Measurements from ENCODE around the gene CRELD1. TPM values are rescaled to one million over a fixed set of nuclear protein-coding genes. Genes with fewer than 3 reads are reported as not detected.
"Not testable (repeated sequence)": the region's sequence is repeated elsewhere in the genome, so short reads cannot be mapped to it uniquely, and the experiment has no call there.

CRELD1 gene
- polyA plus RNA-seq, 1 experiment: 30.3 TPM

DNA sequence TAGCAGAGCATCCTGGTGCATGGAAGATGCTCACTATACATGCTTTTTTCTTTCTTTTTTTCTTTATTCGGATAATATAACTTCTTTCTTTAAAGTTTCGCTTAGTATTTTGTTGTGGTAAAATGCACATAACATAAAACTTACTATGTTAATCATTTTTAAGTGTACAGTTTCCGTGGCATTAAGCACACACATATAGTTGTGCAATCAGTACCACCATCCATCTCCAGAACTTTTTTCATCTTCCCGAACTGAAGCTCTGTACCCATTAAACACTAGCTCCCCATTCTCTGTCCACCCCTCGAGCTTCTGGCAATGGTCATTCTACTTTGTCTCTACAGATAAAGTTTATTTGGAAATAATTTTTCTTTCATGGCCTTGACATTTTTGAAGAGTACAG is 44.2 kb upstream of the CRELD1 start:
- Histone ChIP-seq H3K27me3 (ENCODE audit: control insufficient read depth, insufficient read depth, low read length) (no peaks in the 10 kb centered on the region), H3K4me3 (ENCODE audit: low read depth, low read length) (no peak overlapping the region), H3K36me3 (ENCODE audit: control insufficient read depth, insufficient read depth, low read length) (peaks cover 6% of the 10 kb centered on the region)
- CTCF ChIA-PET: no interaction called here
- no peak for DNase-seq (ENCODE audit: low read depth)
- TF ChIP-seq, protein P1, sequence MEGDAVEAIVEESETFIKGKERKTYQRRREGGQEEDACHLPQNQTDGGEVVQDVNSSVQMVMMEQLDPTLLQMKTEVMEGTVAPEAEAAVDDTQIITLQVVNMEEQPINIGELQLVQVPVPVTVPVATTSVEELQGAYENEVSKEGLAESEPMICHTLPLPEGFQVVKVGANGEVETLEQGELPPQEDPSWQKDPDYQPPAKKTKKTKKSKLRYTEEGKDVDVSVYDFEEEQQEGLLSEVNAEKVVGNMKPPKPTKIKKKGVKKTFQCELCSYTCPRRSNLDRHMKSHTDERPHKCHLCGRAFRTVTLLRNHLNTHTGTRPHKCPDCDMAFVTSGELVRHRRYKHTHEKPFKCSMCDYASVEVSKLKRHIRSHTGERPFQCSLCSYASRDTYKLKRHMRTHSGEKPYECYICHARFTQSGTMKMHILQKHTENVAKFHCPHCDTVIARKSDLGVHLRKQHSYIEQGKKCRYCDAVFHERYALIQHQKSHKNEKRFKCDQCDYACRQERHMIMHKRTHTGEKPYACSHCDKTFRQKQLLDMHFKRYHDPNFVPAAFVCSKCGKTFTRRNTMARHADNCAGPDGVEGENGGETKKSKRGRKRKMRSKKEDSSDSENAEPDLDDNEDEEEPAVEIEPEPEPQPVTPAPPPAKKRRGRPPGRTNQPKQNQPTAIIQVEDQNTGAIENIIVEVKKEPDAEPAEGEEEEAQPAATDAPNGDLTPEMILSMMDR (IDR thresholded peaks at IDR 0.05; ENCODE audit: insufficient read depth, low read depth, low read length): no peak
- POLR2A ChIA-PET: no interaction called here

DNA sequence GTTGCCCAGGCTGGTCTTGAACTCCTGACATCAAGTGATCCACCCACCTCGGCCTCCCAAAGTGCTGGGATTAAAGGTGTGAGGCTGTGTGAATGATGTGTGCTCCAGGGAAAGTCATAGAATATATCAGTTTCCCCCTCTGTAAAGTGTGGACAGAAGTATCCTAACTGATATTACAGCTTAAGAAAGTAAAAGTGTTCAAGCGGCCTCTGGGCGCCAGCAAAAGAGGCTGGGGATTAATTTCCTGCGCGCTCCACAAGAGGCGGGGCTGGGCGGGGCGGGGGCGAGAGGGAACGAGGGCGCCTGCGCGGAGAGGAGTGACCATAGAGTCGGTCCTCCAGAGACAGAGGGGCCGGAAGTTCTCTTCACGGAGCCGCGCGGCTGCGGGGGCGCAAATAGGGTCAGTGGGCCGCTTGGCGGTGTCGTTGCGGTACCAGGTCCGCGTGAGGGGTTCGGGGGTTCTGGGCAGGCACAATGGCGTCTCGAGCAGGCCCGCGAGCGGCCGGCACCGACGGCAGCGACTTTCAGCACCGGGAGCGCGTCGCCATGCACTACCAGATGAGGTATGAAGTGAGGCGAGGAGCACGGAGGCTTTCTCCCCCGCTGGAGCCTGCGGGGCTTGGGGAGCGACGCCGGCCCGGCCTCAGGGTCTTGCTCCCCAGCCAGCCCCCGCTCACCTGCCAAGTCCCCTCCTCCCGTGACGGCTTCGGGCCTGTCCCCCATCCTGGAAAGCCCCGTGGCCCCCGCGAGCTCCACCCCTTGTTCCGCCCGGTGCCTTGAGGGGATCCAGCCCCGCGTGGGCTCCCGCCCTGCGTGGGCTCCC is 43.2 kb upstream of the CRELD1 start, which contains the start of gene JAGN1:
JAGN1 (plus strand) TSS at position 362 of the 823 bp plus-strand sequence; CDS start at position 475, 113 bp downstream.
- Histone ChIP-seq H3K36me3 (ENCODE audit: control insufficient read depth, insufficient read depth, low read length) (peaks cover 6% of the 10 kb centered on the region), H3K27me3 (ENCODE audit: control insufficient read depth, insufficient read depth, low read length) (no peaks in the 10 kb centered on the region), H3K4me3 (ENCODE audit: low read depth, low read length) (peak within 1 kb of the TSS; percentile 98)
- TF ChIP-seq, protein P1 (IDR thresholded peaks at IDR 0.05; ENCODE audit: insufficient read depth, low read depth, low read length): 0 out of 2 replicates have a peak, but pooled peaks have one; percentile 9
- POLR2A ChIA-PET: interaction anchor here (0.6 kb wide), 1 partner anchor 261 kb away, joined by 5 read pairs; no protein-coding TSS in a partner anchor
- no peak for DNase-seq (ENCODE audit: low read depth)
- CTCF ChIA-PET: interaction anchor here (0.7 to 0.9 kb wide), 2 partner anchors 53 to 85 kb away, joined by 3 to 4 read pairs; no protein-coding TSS in a partner anchor

DNA sequence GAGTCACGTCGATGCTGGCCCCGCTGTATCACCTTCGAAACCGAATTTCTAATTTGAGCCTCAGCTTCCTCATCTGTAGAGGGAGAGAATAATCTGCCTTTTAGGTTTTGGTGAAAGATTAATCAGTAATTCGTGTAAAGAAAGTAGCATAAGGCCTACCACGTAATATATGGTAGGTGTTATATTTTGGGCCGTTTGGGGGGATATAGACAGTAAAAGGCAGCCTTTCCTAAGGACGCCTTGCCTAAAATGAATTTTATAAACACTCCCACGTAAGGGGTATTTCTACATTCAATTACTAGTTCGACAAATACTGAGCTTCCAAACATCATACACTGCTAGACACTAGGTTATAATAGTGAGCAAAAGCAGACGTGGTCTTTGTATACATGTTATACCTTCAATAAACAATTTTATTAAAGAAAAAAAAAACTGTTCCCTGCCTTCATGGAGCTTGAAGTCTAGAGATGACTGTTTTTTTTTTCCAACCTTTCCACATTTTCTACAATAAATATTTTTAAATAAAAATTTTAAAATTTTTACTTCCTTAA is 42.5 kb upstream of the CRELD1 start:
- no peaks in the 10 kb centered on the region for H3K27me3 ChIP-seq (ENCODE audit: control insufficient read depth, insufficient read depth, low read length)
- CTCF ChIA-PET: interaction anchor here (0.6 to 1.0 kb wide), 4 partner anchors 11 to 85 kb away, joined by 3 to 4 read pairs (median 3); partner anchors contain the start of gene IL17RE
- DNase-seq (ENCODE audit: low read depth): no peak

DNA sequence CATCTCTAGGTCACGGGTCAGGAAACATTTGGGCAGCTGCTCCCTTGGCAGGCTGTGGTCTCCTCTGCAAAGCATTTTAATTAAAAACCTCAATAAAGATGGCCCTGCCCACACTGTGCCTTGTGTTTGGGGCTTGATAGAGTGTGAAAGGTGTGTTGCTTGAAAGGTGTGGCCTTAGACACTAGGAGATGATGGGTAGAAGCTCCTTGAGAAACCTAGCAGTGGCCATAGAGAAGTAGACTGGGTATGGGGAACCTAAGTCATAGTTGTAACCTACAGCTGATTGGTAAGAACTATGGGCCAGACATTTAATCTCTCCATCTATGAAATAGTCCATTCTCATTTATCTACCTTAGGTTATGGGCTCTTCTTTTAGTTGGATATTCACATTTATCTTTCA is 39.9 kb upstream of the CRELD1 start:
- POLR2A ChIA-PET: interaction anchor here (1.0 kb wide), 1 partner anchor 9 kb away, joined by 18 read pairs; the partner anchor contains the start of gene IL17RE

More for the DNA sequence above, 42.5 kb upstream of the CRELD1 start:
- TF ChIP-seq, protein P1 (IDR thresholded peaks at IDR 0.05; ENCODE audit: insufficient read depth, low read depth, low read length): no peak
- H3K4me3 ChIP-seq (ENCODE audit: low read depth, low read length): peak overlapping the region; percentile 98
- peaks cover 6% of the 10 kb centered on the region for H3K36me3 ChIP-seq (ENCODE audit: control insufficient read depth, insufficient read depth, low read length)
- POLR2A ChIA-PET: interaction anchor here (0.6 kb wide), 1 partner anchor 260 kb away, joined by 5 read pairs; no protein-coding TSS in a partner anchor

DNA sequence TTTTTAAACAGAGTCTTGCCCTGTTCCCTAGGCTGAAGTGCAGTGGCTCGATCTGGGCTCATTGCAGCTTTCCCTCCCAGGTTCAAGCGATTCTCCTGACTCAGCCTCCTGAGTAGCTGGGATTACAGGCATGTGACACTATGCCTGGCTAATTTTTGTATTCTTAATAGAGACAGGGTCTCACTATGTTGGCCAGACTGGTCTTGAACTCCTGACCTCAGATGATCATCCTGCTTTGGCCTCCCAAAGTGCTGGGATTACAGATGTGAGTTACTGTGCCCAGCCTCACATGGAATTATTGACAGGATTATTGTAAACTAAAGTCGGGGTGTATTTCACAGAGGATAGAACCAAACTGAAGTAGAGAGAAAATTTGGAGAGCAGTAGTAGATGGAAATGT is 37.9 kb upstream of the CRELD1 start:
- H3K36me3 ChIP-seq (ENCODE audit: control insufficient read depth, insufficient read depth, low read length); H3K4me3 ChIP-seq (ENCODE audit: low read depth, low read length); POLR2A ChIA-PET; DNase-seq (ENCODE audit: low read depth); H3K27me3 ChIP-seq (ENCODE audit: control insufficient read depth, insufficient read depth, low read length): not testable (repeated sequence)
- CTCF ChIA-PET: interaction anchor here (0.6 kb wide), 1 partner anchor 85 kb away, joined by 3 read pairs; no protein-coding TSS in a partner anchor

More for the DNA sequence above, 39.9 kb upstream of the CRELD1 start:
- no peak for DNase-seq (ENCODE audit: low read depth)
- TF ChIP-seq, protein P1 (IDR thresholded peaks at IDR 0.05; ENCODE audit: insufficient read depth, low read depth, low read length): no peak
- CTCF ChIA-PET: interaction anchor here (1.0 to 2.3 kb wide), 4 partner anchors 9 to 44 kb away, joined by 3 to 12 read pairs (median 4); partner anchors contain the start of gene IL17RE
- Histone ChIP-seq H3K36me3 (ENCODE audit: control insufficient read depth, insufficient read depth, low read length) (peaks cover 6% of the 10 kb centered on the region), H3K4me3 (ENCODE audit: low read depth, low read length) (no peak overlapping the region), H3K27me3 (ENCODE audit: control insufficient read depth, insufficient read depth, low read length) (no peaks in the 10 kb centered on the region)

DNA sequence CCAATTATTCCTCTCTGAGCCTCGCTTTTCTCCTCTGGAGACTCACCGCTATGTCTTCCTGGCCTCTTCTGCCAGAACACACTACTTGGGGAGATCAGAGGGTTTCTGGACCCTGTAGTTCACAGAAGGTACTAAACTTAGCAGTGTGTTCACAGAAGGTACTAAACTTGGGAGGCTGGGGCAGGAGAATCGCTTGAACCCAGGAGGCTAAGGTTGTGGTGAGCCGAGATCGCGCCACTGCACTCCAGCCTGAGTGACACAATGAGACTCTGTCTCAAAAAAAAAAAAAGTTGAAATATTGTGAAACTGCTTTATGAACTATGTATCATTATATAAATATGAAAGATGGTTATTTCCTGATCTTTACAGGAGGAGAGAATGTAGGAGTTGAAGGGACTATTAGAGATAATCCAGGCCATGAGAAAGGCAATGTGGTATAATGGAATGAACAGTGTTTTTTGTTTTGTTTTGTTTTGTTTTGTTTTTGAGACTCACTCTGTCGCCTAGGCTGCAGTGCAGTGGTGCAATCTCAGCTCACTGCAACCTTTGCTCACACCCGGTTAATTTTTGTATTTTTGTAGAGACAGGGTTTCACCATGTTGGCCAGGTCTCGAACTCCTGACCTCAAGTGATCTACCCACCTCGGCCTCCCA is 36.8 kb upstream of the CRELD1 start:
- H3K36me3 ChIP-seq (ENCODE audit: control insufficient read depth, insufficient read depth, low read length); POLR2A ChIA-PET; CTCF ChIA-PET; H3K4me3 ChIP-seq (ENCODE audit: low read depth, low read length); DNase-seq (ENCODE audit: low read depth); H3K27me3 ChIP-seq (ENCODE audit: control insufficient read depth, insufficient read depth, low read length): not testable (repeated sequence)
